HEK293 (cell line): Measurements from ENCODE around the gene ACAP3.

Experiments
- ATF2 ChIP-seq: fragments of 450-650 bp; formaldehyde crosslinking; IDR thresholded peaks from 2 replicates; pipeline ENCODE4 v1.5.1; 2016; ENCODE audit warnings: missing biosample characterization, missing genetic modification characterization, low read depth
- CTCF ChIP-seq: fragments of 450-650 bp; formaldehyde crosslinking; IDR thresholded peaks from 2 replicates; pipeline ENCODE4 v1.5.1; 2016; ENCODE audit warnings: missing biosample characterization, missing genetic modification characterization
- KLF10 ChIP-seq: fragments of 450-650 bp; IDR thresholded peaks from 2 replicates; pipeline ENCODE4 v1.5.1; 2018; ENCODE audit warnings: missing biosample characterization, mild to moderate bottlenecking, missing genetic modification characterization
- KLF16 ChIP-seq: fragments of 450-650 bp; formaldehyde crosslinking; IDR thresholded peaks from 2 replicates; pipeline ENCODE4 v1.5.1; 2017; ENCODE audit warnings: missing biosample characterization, missing genetic modification characterization
- OSR2 ChIP-seq: fragments of 450-650 bp; formaldehyde crosslinking; IDR thresholded peaks from 2 replicates; pipeline ENCODE4 v1.5.1; 2016; ENCODE audit warnings: missing biosample characterization, missing genetic modification characterization
- ZBTB21 ChIP-seq: fragments of 450-650 bp; formaldehyde crosslinking; IDR thresholded peaks from 2 replicates; pipeline ENCODE4 v1.5.1; 2017; ENCODE audit warnings: missing biosample characterization, missing genetic modification characterization
- ZFP41 ChIP-seq: fragments of 450-650 bp; formaldehyde crosslinking; IDR thresholded peaks from 2 replicates; pipeline ENCODE4 v1.5.1; 2016; ENCODE audit warnings: missing biosample characterization, missing genetic modification characterization, borderline replicate concordance
- ZNF146 ChIP-seq: fragments of 450-650 bp; formaldehyde crosslinking; IDR thresholded peaks from 2 replicates; pipeline ENCODE4 v1.5.1; 2016; ENCODE audit warnings: missing biosample characterization, missing genetic modification characterization
- ZNF302 ChIP-seq: fragments of 450-650 bp; formaldehyde crosslinking; IDR thresholded peaks from 2 replicates; pipeline ENCODE4 v1.5.1; 2016; ENCODE audit warnings: missing biosample characterization, missing genetic modification characterization, low read depth
- ZNF623 ChIP-seq: fragments of 450-650 bp; formaldehyde crosslinking; IDR thresholded peaks from 2 replicates; pipeline ENCODE4 v1.5.1; 2016; ENCODE audit warnings: missing biosample characterization, missing genetic modification characterization
- ZNF658 ChIP-seq: fragments of 450-650 bp; formaldehyde crosslinking; IDR thresholded peaks from 2 replicates; pipeline ENCODE4; 2016; ENCODE audit warnings: missing biosample characterization, missing genetic modification characterization
- ZNF837 ChIP-seq: fragments of 450-650 bp; formaldehyde crosslinking; IDR thresholded peaks from 2 replicates; pipeline ENCODE4 v1.5.1; 2016; ENCODE audit warnings: missing biosample characterization, missing genetic modification characterization

- TF ChIP-seq ZNF837 (tag by site-specific recombination) (no peak), CTCF (tag by site-specific recombination) (no peak), KLF16 (tag by site-specific recombination) (no peak), ZNF146 (tag by site-specific recombination) (no peak), ZNF623 (tag by site-specific recombination) (no peak), ZFP41 (tag by site-specific recombination) (no peak), ATF2 (tag by site-specific recombination) (no peak), ZNF302 (tag by site-specific recombination) (no peak), KLF10 (tag by site-specific recombination) (no peak), ZBTB21 (no peak), OSR2 (no peak), ZNF658 (no peak)
Observed at GRCh38 chr1:1336446-1336845, 28.7 kb upstream of the ACAP3 start.
